ELF-1 (cell line): ENCODE data around the gene ATP6V1C2.

Experiments used
- DNase-seq: peaks from one replicate; pipeline ENCODE4 v3.0.0-alpha.2; 2016; ENCODE audit warnings: low read depth, low spot score

ATP6V1C2 gene, protein sequence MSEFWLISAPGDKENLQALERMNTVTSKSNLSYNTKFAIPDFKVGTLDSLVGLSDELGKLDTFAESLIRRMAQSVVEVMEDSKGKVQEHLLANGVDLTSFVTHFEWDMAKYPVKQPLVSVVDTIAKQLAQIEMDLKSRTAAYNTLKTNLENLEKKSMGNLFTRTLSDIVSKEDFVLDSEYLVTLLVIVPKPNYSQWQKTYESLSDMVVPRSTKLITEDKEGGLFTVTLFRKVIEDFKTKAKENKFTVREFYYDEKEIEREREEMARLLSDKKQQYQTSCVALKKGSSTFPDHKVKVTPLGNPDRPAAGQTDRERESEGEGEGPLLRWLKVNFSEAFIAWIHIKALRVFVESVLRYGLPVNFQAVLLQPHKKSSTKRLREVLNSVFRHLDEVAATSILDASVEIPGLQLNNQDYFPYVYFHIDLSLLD

GRCh38 chr2:10721396-10722251 is at the start of gene ATP6V1C2:
TSS of gene ATP6V1C2 (plus strand) at chr2:10721630. CDS start at chr2:10722850, 1,220 bp downstream.
- DNase-seq: peak; percentile 39

- DNase-seq: no peak
These were observed 46.3 kb upstream of the ATP6V1C2 start for GRCh38 chr2:10675131-10675530.

GRCh38 chr2:10678225-10678624 is 43.2 kb upstream of the ATP6V1C2 start:
- no peak for DNase-seq

DNA sequence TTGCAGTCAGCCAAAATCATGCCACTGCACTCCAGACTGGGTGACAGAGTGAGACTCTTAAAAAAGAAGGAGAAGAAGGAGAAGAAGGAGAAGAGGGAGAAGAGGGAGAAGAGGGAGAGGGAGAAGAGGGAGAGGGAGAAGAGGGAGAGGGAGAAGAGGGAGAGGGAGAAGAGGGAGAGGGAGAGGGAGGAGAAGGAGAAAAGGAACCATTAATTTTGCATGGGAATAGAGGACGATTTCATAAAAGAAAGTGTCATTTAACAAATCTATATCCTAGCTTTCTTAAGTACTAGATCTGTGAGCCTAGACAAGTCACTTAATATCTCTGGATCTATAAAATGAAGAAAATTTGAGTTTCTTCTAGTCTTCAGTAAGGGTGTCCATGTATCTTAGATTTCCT is 41.2 kb upstream of the ATP6V1C2 start:
- no peak for DNase-seq

DNA sequence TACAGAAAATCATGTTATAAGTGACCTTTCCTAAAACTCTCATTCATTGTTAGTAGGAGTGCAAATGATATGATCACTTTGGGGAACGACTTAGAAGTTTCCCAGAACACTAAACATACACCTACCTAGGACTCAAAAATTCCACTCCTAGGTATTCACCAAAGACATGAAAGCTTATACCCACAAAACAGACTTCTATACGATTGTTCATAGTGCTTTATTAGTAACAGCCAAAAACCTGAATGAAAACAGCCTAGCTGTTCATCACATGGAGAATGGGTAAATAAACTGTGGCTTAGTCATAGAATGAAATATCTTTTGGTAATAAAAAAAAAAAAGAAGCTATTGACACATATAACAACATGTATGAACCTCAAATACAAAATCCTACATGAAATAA is 40.5 kb upstream of the ATP6V1C2 start:
- no peak for DNase-seq

- DNase-seq: no peak
These were observed 35.2 kb upstream of the ATP6V1C2 start for GRCh38 chr2:10686176-10686730.

- no peak for DNase-seq
These were observed 32.3 kb upstream of the ATP6V1C2 start for GRCh38 chr2:10688921-10689807.

GRCh38 chr2:10691521-10691920 is 29.9 kb upstream of the ATP6V1C2 start:
- DNase-seq: no peak

GRCh38 chr2:10700078-10700803 is 21.2 kb upstream of the ATP6V1C2 start:
- DNase-seq: no peak

GRCh38 chr2:10704034-10704594 is 17.3 kb upstream of the ATP6V1C2 start:
- DNase-seq: no peak

DNA sequence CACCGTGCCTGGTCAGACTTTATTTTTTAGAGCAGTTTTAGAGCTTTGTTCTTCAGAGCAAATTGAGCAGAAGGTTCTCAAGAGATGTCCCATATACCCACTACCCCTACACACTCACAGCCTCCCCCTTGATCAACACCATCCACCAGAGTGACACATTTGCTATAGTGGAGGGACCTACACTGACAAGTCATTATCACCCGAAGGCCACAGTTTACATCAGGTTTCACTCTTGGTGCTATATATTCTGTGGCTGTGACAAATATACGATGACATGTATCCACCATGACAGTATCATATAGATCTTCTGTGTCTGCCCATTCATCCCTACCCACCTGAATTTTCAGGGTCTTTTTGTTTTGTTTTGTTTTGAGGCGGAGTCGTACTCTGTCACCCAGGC is 15.4 kb upstream of the ATP6V1C2 start:
- DNase-seq: no peak

- no peak for DNase-seq
These were observed 13.6 kb upstream of the ATP6V1C2 start for GRCh38 chr2:10707831-10708230.

GRCh38 chr2:10709290-10709939 is 12.0 kb upstream of the ATP6V1C2 start:
- DNase-seq: peak; percentile 78

GRCh38 chr2:10712185-10712809 is 9.1 kb upstream of the ATP6V1C2 start:
- DNase-seq: peak; percentile 52

GRCh38 chr2:10716581-10716980 is 4.8 kb upstream of the ATP6V1C2 start:
- DNase-seq: no peak

DNA sequence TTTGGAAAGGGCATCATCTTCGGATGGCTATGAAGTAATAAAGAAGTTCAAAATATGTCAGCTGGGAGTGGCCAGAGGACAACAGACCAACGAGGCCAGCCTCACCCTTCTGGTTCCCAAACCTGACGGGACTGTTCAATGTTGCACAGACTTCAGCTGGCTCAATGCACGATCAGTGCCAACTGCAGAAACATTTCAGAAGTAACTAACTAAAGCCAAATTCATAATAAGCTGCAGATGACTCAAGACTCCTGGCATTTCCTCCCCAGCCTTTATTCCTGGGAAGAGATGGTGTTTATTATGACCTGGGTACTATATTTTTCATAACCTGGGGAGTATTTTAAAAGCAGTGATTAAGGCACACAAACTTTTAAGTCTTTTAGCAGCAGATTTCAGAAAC is 3.8 kb upstream of the ATP6V1C2 start:
- no peak for DNase-seq

DNA sequence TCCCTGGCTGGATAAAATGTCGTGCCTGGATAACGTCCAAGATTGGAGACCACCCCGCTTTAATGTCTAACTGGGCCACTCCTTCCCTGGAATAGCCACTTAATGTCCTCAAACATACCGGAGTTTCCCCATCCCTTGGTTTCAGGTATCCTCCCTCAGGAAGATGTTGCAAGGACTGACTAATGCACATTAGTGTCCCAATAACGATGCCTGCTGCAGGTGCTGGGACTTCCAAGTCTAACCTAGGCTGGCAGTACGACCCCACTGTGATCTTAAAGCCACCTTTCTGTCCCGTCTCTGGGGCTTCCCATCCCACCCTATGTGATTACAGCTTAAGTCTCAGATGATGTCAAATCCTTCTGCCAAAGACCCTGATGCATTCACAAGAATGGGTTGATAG is 1.1 kb upstream of the ATP6V1C2 start:
- DNase-seq: no peak

- DNase-seq: no peak
These were observed 459 bp upstream of the ATP6V1C2 start for GRCh38 chr2:10720947-10721395.

DNA sequence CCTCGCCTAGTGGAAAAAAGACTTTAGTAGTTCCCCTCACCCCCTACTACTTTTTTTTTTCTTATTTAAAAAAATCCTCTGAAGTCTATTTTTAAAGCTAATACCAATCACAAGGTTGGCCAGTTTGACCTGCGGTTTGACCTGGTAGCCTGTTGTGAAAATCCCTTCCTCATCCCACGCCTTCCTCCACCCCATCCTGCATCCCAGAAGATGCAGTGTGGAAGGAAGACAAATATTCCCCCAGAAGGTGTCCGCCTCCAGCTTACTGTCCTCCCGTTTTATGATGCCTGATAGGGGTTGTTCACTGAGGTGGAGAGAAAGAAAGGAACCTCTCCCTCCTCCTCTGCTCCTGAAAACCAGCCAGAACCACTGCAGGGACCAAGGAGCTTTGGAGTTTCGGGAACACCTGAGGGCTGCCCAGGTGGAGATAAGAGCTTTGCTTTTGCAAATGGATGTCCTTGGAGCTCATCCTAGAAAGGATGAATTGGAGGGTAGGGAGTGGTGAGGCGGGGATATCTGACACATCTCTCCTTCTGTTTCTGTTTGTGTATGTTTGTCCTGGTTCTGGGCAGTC is 909 bp downstream of the ATP6V1C2 start:
- peak; percentile 40 for DNase-seq
